ENCODE data around the gene CARD18. TPM values are rescaled to one million over a fixed set of nuclear protein-coding genes. Genes with fewer than 3 reads are reported as not detected.

The CARD18 gene
- total and polyA plus RNA-seq, 2 donors (not counting 1 experiment from before 2014, with no cell fraction given) = not detected

DNA sequence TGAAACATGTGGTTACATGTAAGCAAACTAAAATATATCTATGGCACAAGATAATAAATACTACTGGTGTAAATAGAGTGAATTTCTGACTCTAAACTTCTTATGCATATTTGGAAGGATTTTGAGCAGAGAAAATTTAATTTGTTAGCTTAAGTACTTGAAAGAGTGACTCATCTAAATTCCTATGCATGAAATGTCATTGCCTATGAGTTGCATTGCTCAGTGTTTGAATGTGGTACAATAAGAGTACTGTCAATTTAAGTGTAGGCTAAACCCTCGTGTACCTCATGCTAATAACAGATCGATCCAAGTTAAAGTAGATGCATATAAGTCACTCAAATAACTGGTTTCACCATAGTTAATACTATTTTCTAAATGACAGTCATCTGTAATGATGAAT is 5.3 kb upstream of the CARD18 start:
- H3K27ac Mint-ChIP-seq = no peak overlapping the region
- H3K4me3 ChIP-seq (ENCODE audit: control extremely low read depth in 1 of 5, extremely low read depth in 1 of 5, insufficient read depth in 1 of 5, low read depth in 2 of 5, low read length in 4 of 5) = no peak overlapping the region
- ChIA-PET CTCF (no interaction called here), POLR2A (no interaction called here)
- ATAC-seq (ENCODE audit: low read depth) (no peak), DNase-seq (no peak)
- H3K27me3 Mint-ChIP-seq = no peaks in the 10 kb centered on the region
- no peak overlapping the region for H3K4me2 ChIP-seq (replicated peaks; ENCODE audit: low read depth, low read length, poor library complexity, severe bottlenecking)
- no peaks in the 10 kb centered on the region for H3K79me2 ChIP-seq (ENCODE audit: control insufficient read depth, insufficient read depth, low read length)
- no peak for TF ChIP-seq EZH2 (IDR thresholded peaks at IDR 0.05; ENCODE audit: borderline replicate concordance, insufficient read depth, low read depth, low read length, poor library complexity, severe bottlenecking)
- TF ChIP-seq, protein P1, sequence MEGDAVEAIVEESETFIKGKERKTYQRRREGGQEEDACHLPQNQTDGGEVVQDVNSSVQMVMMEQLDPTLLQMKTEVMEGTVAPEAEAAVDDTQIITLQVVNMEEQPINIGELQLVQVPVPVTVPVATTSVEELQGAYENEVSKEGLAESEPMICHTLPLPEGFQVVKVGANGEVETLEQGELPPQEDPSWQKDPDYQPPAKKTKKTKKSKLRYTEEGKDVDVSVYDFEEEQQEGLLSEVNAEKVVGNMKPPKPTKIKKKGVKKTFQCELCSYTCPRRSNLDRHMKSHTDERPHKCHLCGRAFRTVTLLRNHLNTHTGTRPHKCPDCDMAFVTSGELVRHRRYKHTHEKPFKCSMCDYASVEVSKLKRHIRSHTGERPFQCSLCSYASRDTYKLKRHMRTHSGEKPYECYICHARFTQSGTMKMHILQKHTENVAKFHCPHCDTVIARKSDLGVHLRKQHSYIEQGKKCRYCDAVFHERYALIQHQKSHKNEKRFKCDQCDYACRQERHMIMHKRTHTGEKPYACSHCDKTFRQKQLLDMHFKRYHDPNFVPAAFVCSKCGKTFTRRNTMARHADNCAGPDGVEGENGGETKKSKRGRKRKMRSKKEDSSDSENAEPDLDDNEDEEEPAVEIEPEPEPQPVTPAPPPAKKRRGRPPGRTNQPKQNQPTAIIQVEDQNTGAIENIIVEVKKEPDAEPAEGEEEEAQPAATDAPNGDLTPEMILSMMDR (IDR thresholded peaks at IDR 0.05) = no peak
- H3K9ac ChIP-seq (ENCODE audit: low read length) = no peak overlapping the region
- WGBS (ENCODE audit: insufficient coverage) = no CpG with 5 or more reads among the region's 2 CpGs
- no peaks in the 10 kb centered on the region for H3K4me1 ChIP-seq (ENCODE audit: control insufficient read depth in 2 of 2, insufficient read depth in 2 of 2, low read length in 2 of 2)
- H3K9me3 Mint-ChIP-seq (ENCODE audit: insufficient read depth) = no peaks in the 10 kb centered on the region
- no peaks in the 10 kb centered on the region for H3K27me3 ChIP-seq (replicated peaks in 1 of 4; ENCODE audit: control extremely low read depth in 1 of 4, control insufficient read depth in 3 of 4, insufficient read depth in 4 of 4, low read length in 3 of 4)
- intact Hi-C loops (cut with micrococcal nuclease) = no loop called here
- H2AFZ ChIP-seq (ENCODE audit: insufficient read depth, low read depth, low read length, poor library complexity, severe bottlenecking) = no peak overlapping the region
- H3K36me3 ChIP-seq (replicated peaks in 1 of 2; ENCODE audit: control extremely low read depth in 1 of 2, control insufficient read depth in 1 of 2, extremely low read depth in 1 of 2, insufficient read depth in 2 of 2, low read length in 1 of 2) = no peaks in the 10 kb centered on the region
- no peak overlapping the region for H3K27ac ChIP-seq (ENCODE audit: low read length in 2 of 2)
- H3K4me3 Mint-ChIP-seq = no peak overlapping the region
- no peaks in the 10 kb centered on the region for H3K9me3 ChIP-seq (ENCODE audit: control extremely low read depth in 1 of 3, control insufficient read depth in 2 of 3, insufficient read depth in 1 of 3, low read length in 2 of 3)
- no peaks in the 10 kb centered on the region for H4K20me1 ChIP-seq (ENCODE audit: control insufficient read depth, insufficient read depth, low read length, poor library complexity, severe bottlenecking)
- H3K4me1 Mint-ChIP-seq = no peaks in the 10 kb centered on the region

DNA sequence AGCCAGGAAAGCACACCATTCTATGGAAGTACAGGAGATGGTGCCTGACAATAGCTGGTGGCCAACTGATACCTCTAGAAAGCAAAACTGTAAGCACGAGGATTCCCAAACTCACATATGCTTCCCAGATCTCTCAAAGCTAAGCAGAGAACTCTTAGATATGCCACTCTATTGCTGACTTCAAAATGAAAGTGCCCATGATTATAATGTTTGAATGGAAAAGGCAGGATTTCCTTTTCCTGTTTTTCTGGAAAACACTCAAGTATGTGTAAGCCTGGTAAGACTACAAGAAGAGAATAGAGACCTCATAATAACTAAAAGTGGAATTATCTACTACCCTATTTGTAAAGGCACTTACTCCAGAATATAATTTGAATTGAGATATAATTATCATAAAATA is 2.6 kb upstream of the CARD18 start:
- H3K27me3 Mint-ChIP-seq = peaks cover 7% of the 10 kb centered on the region
- H3K9me3 Mint-ChIP-seq (ENCODE audit: insufficient read depth) = no peaks in the 10 kb centered on the region
- intact Hi-C loops (cut with micrococcal nuclease) = no loop called here
- Histone ChIP-seq H3K4me1 (ENCODE audit: control insufficient read depth in 2 of 2, insufficient read depth in 2 of 2, low read length in 2 of 2) (no peaks in the 10 kb centered on the region), H4K20me1 (ENCODE audit: control insufficient read depth, insufficient read depth, low read length, poor library complexity, severe bottlenecking) (no peaks in the 10 kb centered on the region), H3K4me3 (ENCODE audit: control extremely low read depth in 1 of 5, extremely low read depth in 1 of 5, insufficient read depth in 1 of 5, low read depth in 2 of 5, low read length in 4 of 5) (no peak overlapping the region), H3K9ac (ENCODE audit: low read length) (no peak overlapping the region), H3K79me2 (ENCODE audit: control insufficient read depth, insufficient read depth, low read length) (no peaks in the 10 kb centered on the region), H3K4me2 (replicated peaks; ENCODE audit: low read depth, low read length, poor library complexity, severe bottlenecking) (no peak overlapping the region), H3K36me3 (replicated peaks in 1 of 2; ENCODE audit: control extremely low read depth in 1 of 2, control insufficient read depth in 1 of 2, extremely low read depth in 1 of 2, insufficient read depth in 2 of 2, low read length in 1 of 2) (no peaks in the 10 kb centered on the region), H3K27me3 (replicated peaks in 1 of 4; ENCODE audit: control extremely low read depth in 1 of 4, control insufficient read depth in 3 of 4, insufficient read depth in 4 of 4, low read length in 3 of 4) (no peaks in the 10 kb centered on the region), H3K27ac (ENCODE audit: low read length in 2 of 2) (no peak overlapping the region), H3K9me3 (ENCODE audit: control extremely low read depth in 1 of 3, control insufficient read depth in 2 of 3, insufficient read depth in 1 of 3, low read length in 2 of 3) (no peaks in the 10 kb centered on the region), H2AFZ (ENCODE audit: insufficient read depth, low read depth, low read length, poor library complexity, severe bottlenecking) (no peak overlapping the region)
- TF ChIP-seq, protein P1 (IDR thresholded peaks at IDR 0.05) = no peak
- no peak for TF ChIP-seq EZH2 (IDR thresholded peaks at IDR 0.05; ENCODE audit: borderline replicate concordance, insufficient read depth, low read depth, low read length, poor library complexity, severe bottlenecking)
- POLR2A ChIA-PET = no interaction called here
- CTCF ChIA-PET = no interaction called here
- no peak overlapping the region for H3K27ac Mint-ChIP-seq
- ATAC-seq (ENCODE audit: low read depth) = no peak
- DNase-seq = no peak
- H3K4me1 Mint-ChIP-seq = no peaks in the 10 kb centered on the region
- WGBS (ENCODE audit: insufficient coverage) = 100% methylated on average over 1 of the region's 1 CpG
- H3K4me3 Mint-ChIP-seq = no peak overlapping the region
